Liver (tissue), 9 donors: ENCODE results near the gene SAMD8. TPM values are rescaled to one million over a fixed set of nuclear protein-coding genes. Genes with fewer than 3 reads are reported as not detected.
"Not testable (repeated sequence)": the region's sequence is repeated elsewhere in the genome, so short reads cannot be mapped to it uniquely, and the experiment has no call there.

Source experiments
- DNase-seq: peaks from one replicate; pipeline ENCODE4 v3.0.0-alpha.2; 2017; ENCODE audit warnings: low spot score
- H3K27ac ChIP-seq, 2 donors: one replicate each; pipeline ENCODE4 v1.7.0; 2013; ENCODE audit warnings: inconsistent platforms in 2 of 2, low read length in 2 of 2, control low read depth in 1 of 2, low read depth in 1 of 2, mild to moderate bottlenecking in 1 of 2
- H3K27me3 ChIP-seq, 4 donors: one replicate each; pipeline versions ENCODE4 v1.6.1 to v1.7.0; 2013; ENCODE audit warnings: low read length in 3 of 4, inconsistent platforms in 1 of 4, mild to moderate bottlenecking in 1 of 4, moderate library complexity in 1 of 4; ENCODE audit not compliant: control insufficient read depth in 4 of 4, insufficient read depth in 4 of 4
- H3K36me3 ChIP-seq, 4 donors: one replicate each; pipeline versions ENCODE4 v1.6.1 to v1.7.0; 2013; ENCODE audit warnings: low read length in 3 of 4, mild to moderate bottlenecking in 3 of 4, low read depth in 1 of 4, moderate library complexity in 1 of 4; ENCODE audit not compliant: control insufficient read depth in 4 of 4, insufficient read depth in 3 of 4
- H3K4me1 ChIP-seq, 4 donors: one replicate each; pipeline versions ENCODE4 v1.6.1 to v1.7.0; 2013; ENCODE audit warnings: low read length in 3 of 4, mild to moderate bottlenecking in 3 of 4, moderate library complexity in 1 of 4; ENCODE audit not compliant: control insufficient read depth in 4 of 4, insufficient read depth in 4 of 4
- H3K4me3 ChIP-seq, 3 donors: one replicate each; pipeline versions ENCODE4 v1.6.1 to v1.7.0; 2013; ENCODE audit warnings: low read length in 3 of 3, control low read depth in 1 of 3, low read depth in 1 of 3, mild to moderate bottlenecking in 1 of 3
- H3K9ac ChIP-seq, 2 donors: one replicate each; pipeline ENCODE4 v1.7.0; 2013; ENCODE audit warnings: low read length in 2 of 2, mild to moderate bottlenecking in 2 of 2, moderate library complexity in 2 of 2, control low read depth in 1 of 2, low read depth in 1 of 2
- H3K9me3 ChIP-seq, 4 donors: one replicate each; pipeline versions ENCODE4 v1.6.1 to v1.7.0; 2013; ENCODE audit warnings: low read length in 3 of 4; ENCODE audit not compliant: control insufficient read depth in 4 of 4
- ATF3 ChIP-seq: IDR thresholded peaks from 2 replicates; pipeline ENCODE4 v1.6.1; 2016; ENCODE audit warnings: antibody characterized with exemption
- CTCF ChIP-seq: fragments of 150-350 bp; IDR thresholded peaks from 2 replicates; pipeline ENCODE4 v1.5.1; 2017; ENCODE audit warnings: improper control_type of control experiment, low read depth, low read length; ENCODE audit not compliant: missing input control
- EGR1 ChIP-seq, 2 donors: IDR thresholded peaks; 2 replicates each; pipeline ENCODE4 v1.6.1; 2016 to 2018; ENCODE audit warnings: antibody characterized with exemption in 2 of 2, low read depth in 2 of 2
- HNF4A ChIP-seq, 2 donors: conservative IDR thresholded peaks; 2 replicates each; pipeline ENCODE4 v1.6.1; 2016; ENCODE audit warnings: antibody characterized with exemption in 2 of 2, mild to moderate bottlenecking in 2 of 2
- JUND ChIP-seq, 2 donors: IDR thresholded peaks; 2 replicates each; pipeline ENCODE4 v1.6.1; 2016; ENCODE audit warnings: antibody characterized with exemption in 2 of 2
- MAX ChIP-seq: IDR thresholded peaks from 2 replicates; pipeline ENCODE4 v1.6.1; 2016; ENCODE audit warnings: antibody characterized with exemption
- RAD21 ChIP-seq, 2 donors: IDR thresholded peaks; 2 replicates each; pipeline ENCODE4 v1.6.1; 2016; ENCODE audit warnings: antibody characterized with exemption in 2 of 2, mild to moderate bottlenecking in 2 of 2
- REST ChIP-seq: IDR thresholded peaks from 2 replicates; pipeline ENCODE4 v1.6.1; 2016; ENCODE audit warnings: antibody characterized with exemption, mild to moderate bottlenecking
- RXRA ChIP-seq, 2 donors: IDR thresholded peaks; 2 replicates each; pipeline ENCODE4 v1.6.1; 2017 to 2018; ENCODE audit warnings: antibody characterized with exemption in 2 of 2, mild to moderate bottlenecking in 1 of 2
- SP1 ChIP-seq: IDR thresholded peaks from 2 replicates; pipeline ENCODE4 v1.6.1; 2018; ENCODE audit warnings: antibody characterized with exemption, mild to moderate bottlenecking
- TAF1 ChIP-seq: conservative IDR thresholded peaks from 2 replicates; pipeline ENCODE4 v1.6.1; 2016; ENCODE audit warnings: antibody characterized with exemption, mild to moderate bottlenecking
- YY1 ChIP-seq: IDR thresholded peaks from 2 replicates; pipeline ENCODE4 v1.6.1; 2016; ENCODE audit warnings: antibody characterized with exemption, mild to moderate bottlenecking
- WGBS: extraction: QIAGEN DNeasy Blood & Tissue Kit; methylation state at CpG from one replicate; pipeline ENCODE4 v1.1.7; 2013; 5-methylcytosine and 5-hydroxymethylcytosine counted together
- polyA plus RNA-seq, 2 donors: library from polyadenylated mRNA; stranded (reverse) in 1 of 2; unstranded in 1 of 2; fragments of 200-250 nt in 1 of 2; fragments of >200 nt in 1 of 2; fragmentation: Nextera tagmentation in 1 of 2; extraction: Ambion mirVana in 1 of 2; gene quantifications; one replicate each; pipeline versions ENCODE4 v1.2.1 to v1.2.3, GENCODE V29; 2013 to 2015
- total RNA-seq, 2 donors: library from RNA; depleted of rRNA; stranded (reverse); fragments of >200 nt; gene quantifications; one replicate each; pipeline ENCODE4 v1.2.3, GENCODE V29; 2014
- donor health status: healthy.
- donor health status: healthy.
- donor health status: healthy.
- donor health status: healthy.
- donor health status: healthy.

SAMD8 gene
- total and polyA plus RNA-seq, 4 donors = 2.8 to 10.3 (median 4.1) TPM

- Histone ChIP-seq H3K27ac (no peak overlapping the region), H3K9ac (no peak overlapping the region), H3K36me3 (no peaks in the 10 kb centered on the region), H3K27me3 (no peaks in the 10 kb centered on the region), H3K9me3 (no peaks in the 10 kb centered on the region), H3K4me1 (peaks cover 0 to 4% (median 0%) of the 10 kb centered on the region in 4 donors), H3K4me3 (no peak overlapping the region)
- TF ChIP-seq TAF1 (no peak), HNF4A (conservative IDR thresholded peaks at IDR 0.05) (no peak), EGR1 (IDR thresholded peaks at IDR 0.05; ENCODE audit: low read depth in 2 of 2) (no peak), CTCF (no peak)
- WGBS = 87% methylated on average over 3 of the region's 3 CpGs
- DNase-seq = no peak
Measured at GRCh38 chr10:75104842-75105241, 6.6 kb upstream of the SAMD8 start.

- no peak overlapping the region for H3K27ac ChIP-seq
- H3K9me3 ChIP-seq = no peaks in the 10 kb centered on the region
- no peak overlapping the region for H3K9ac ChIP-seq
- H3K4me3 ChIP-seq = no peak overlapping the region
- H3K27me3 ChIP-seq = no peaks in the 10 kb centered on the region
- TF ChIP-seq MAX (no peak), RAD21 (IDR thresholded peaks at IDR 0.05) (no peak)
- H3K4me1 ChIP-seq = no peaks in the 10 kb centered on the region
- H3K36me3 ChIP-seq = no peaks in the 10 kb centered on the region
- DNase-seq = no peak
- 91% methylated on average over 16 of the region's 16 CpGs for whole genome bisulfite sequencing
Measured at GRCh38 chr10:75105576-75106197, 5.8 kb upstream of the SAMD8 start.

- Histone ChIP-seq H3K9me3 (no peaks in the 10 kb centered on the region), H3K27ac (no peak overlapping the region), H3K4me3 (no peak overlapping the region), H3K4me1 (no peaks in the 10 kb centered on the region), H3K9ac (no peak overlapping the region), H3K36me3 (no peaks in the 10 kb centered on the region), H3K27me3 (no peaks in the 10 kb centered on the region)
- DNase-seq = no peak
- TF ChIP-seq EGR1 (IDR thresholded peaks at IDR 0.05; ENCODE audit: low read depth in 2 of 2) (no peak), JUND (IDR thresholded peaks at IDR 0.05) (no peak), RXRA (IDR thresholded peaks at IDR 0.05) (no peak), SP1 (no peak), YY1 (no peak), REST (no peak), ATF3 (no peak), HNF4A (conservative IDR thresholded peaks at IDR 0.05) (no peak)
- WGBS = 81% methylated on average over 8 of the region's 8 CpGs
Measured at GRCh38 chr10:75106242-75106641, 5.2 kb upstream of the SAMD8 start.

GRCh38 chr10:75106891-75107290 lies 4.6 kb upstream of the SAMD8 start:
- H3K4me1 ChIP-seq, H3K9ac ChIP-seq, H3K27ac ChIP-seq, H3K9me3 ChIP-seq, H3K36me3 ChIP-seq, DNase-seq, H3K4me3 ChIP-seq, H3K27me3 ChIP-seq: not testable (repeated sequence)
- 94% methylated on average over 9 of the region's 9 CpGs for WGBS
